A549 (cell line): ENCODE results near the gene EXOSC1.

ENCODE experiments used
- BCL3 ChIP-seq: fragments of >200 bp; sonication (Bioruptor Twin); formaldehyde crosslinking; IDR thresholded peaks from 3 replicates; pipeline ENCODE4 v1.6.1; 2016
- CBX2 ChIP-seq: fragments of 200-600 bp; sonication (generic); IDR thresholded peaks from 2 replicates; pipeline ENCODE4 v1.6.1; 2016; ENCODE audit warnings: low read depth, mild to moderate bottlenecking, borderline replicate concordance
- CEBPB ChIP-seq, 2 experiments: fragments of >200 bp in 1 of 2; sonication (Bioruptor Twin) in 1 of 2; formaldehyde crosslinking in 1 of 2; IDR thresholded peaks; 2 replicates each; pipeline ENCODE4 v1.6.1; 2012 to 2016
- CTCF ChIP-seq: fragments of >200 bp; sonication (Bioruptor Twin); formaldehyde crosslinking; IDR thresholded peaks from 3 replicates; pipeline ENCODE4 v1.5.1; 2016
- ELK1 ChIP-seq: fragments of 150-350 bp; IDR thresholded peaks from 2 replicates; pipeline ENCODE4 v1.6.1; 2014; ENCODE audit warnings: low read depth, mild to moderate bottlenecking, low read length
- POLR2A ChIP-seq: IDR thresholded peaks from 2 replicates; pipeline ENCODE4 v1.6.1; 2012; ENCODE audit warnings: mild to moderate bottlenecking, low read length
- POLR2AphosphoS2 ChIP-seq: conservative IDR thresholded peaks from 2 replicates; pipeline ENCODE4 v1.6.1; 2012; ENCODE audit warnings: low read length, improper control_type of control experiment, inconsistent platforms
- SMC3 ChIP-seq: fragments of >200 bp; sonication (Bioruptor Twin); formaldehyde crosslinking; IDR thresholded peaks from 3 replicates; pipeline ENCODE4 v1.6.1; 2018; ENCODE audit warnings: inconsistent platforms
- ZNF302 ChIP-seq: fragments of 250-450 bp; sonication (Bioruptor Pico); IDR thresholded peaks from 2 replicates; pipeline ENCODE4 v1.9.0; 2021; ENCODE audit warnings: inconsistent platforms, mild to moderate bottlenecking, moderate library complexity
- TF ChIP-seq, protein P1 (sequence below): fragments of 200-600 bp; sonication (generic); IDR thresholded peaks from 2 replicates; pipeline ENCODE4 v1.6.1; 2016; ENCODE audit warnings: antibody characterized with exemption, mild to moderate bottlenecking, moderate library complexity

DNA sequence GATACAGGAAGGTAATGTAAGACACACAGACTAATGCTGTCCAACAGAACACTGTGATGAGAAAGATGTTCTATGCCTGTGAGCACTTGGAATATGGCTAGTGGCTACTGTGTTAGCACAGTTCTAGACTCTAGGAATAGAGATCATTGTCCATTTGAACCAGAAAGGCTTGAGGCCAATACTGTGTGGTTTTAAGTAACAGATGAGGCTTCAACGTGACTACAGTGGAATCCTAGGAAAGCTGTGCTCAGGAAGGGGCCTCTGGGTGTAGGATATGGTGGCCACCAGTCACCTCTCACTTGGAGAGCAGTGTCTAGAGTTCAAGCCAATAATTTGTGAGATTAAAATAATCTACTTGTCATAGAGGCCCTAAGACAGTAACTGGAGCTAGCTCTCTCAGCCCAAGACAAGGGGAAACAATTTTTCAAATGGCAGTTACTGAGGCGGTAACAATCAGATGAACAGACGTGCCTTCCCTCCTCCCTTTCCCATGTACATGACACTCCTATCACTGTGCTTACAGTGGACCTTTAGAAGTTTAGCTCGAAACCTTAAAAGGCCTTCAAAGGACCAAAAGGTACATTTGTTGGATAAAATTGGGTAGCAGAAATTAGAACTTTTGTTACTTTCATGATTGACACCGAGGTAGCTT lies 10.4 kb upstream of the EXOSC1 start:
- TF ChIP-seq CTCF (no peak), BCL3 (no peak), CBX2 (no peak), POLR2AphosphoS2 (no peak), ELK1 (no peak), POLR2A (no peak), SMC3 (no peak), CEBPB (IDR thresholded peaks at IDR 0.05) (no peak), ZNF302 (no peak)
- TF ChIP-seq, protein P1, sequence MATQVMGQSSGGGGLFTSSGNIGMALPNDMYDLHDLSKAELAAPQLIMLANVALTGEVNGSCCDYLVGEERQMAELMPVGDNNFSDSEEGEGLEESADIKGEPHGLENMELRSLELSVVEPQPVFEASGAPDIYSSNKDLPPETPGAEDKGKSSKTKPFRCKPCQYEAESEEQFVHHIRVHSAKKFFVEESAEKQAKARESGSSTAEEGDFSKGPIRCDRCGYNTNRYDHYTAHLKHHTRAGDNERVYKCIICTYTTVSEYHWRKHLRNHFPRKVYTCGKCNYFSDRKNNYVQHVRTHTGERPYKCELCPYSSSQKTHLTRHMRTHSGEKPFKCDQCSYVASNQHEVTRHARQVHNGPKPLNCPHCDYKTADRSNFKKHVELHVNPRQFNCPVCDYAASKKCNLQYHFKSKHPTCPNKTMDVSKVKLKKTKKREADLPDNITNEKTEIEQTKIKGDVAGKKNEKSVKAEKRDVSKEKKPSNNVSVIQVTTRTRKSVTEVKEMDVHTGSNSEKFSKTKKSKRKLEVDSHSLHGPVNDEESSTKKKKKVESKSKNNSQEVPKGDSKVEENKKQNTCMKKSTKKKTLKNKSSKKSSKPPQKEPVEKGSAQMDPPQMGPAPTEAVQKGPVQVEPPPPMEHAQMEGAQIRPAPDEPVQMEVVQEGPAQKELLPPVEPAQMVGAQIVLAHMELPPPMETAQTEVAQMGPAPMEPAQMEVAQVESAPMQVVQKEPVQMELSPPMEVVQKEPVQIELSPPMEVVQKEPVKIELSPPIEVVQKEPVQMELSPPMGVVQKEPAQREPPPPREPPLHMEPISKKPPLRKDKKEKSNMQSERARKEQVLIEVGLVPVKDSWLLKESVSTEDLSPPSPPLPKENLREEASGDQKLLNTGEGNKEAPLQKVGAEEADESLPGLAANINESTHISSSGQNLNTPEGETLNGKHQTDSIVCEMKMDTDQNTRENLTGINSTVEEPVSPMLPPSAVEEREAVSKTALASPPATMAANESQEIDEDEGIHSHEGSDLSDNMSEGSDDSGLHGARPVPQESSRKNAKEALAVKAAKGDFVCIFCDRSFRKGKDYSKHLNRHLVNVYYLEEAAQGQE = no peak
